Measurements from ENCODE around the gene IGF1R. TPM values are rescaled to one million over a fixed set of nuclear protein-coding genes. Genes with fewer than 3 reads are reported as not detected.

Gene IGF1R
- total and polyA plus RNA-seq, 2 donors (not counting 3 experiments of a cell fraction or from before 2014, with no cell fraction given): 16.1 to 59.1 TPM

GRCh38 chr15:98798375-98798893, 150.1 kb downstream of the IGF1R start:
- Histone ChIP-seq H2AFZ (ENCODE audit: low read depth, low read length) (no peak overlapping the region), H3K9me3 (replicated peaks; ENCODE audit: control insufficient read depth, insufficient read depth, low read length) (no peaks in the 10 kb centered on the region), H3K27ac (ENCODE audit: insufficient read depth, low read depth, low read length) (no peak overlapping the region), H3K4me2 (ENCODE audit: insufficient read depth, low read length) (no peak overlapping the region), H3K36me3 (ENCODE audit: control insufficient read depth in 2 of 2, extremely low read depth in 1 of 2, insufficient read depth in 2 of 2, low read length in 2 of 2) (no peaks in the 10 kb centered on the region), H3K9ac (replicated peaks; ENCODE audit: extremely low read depth, insufficient read depth, low read length) (no peak overlapping the region), H3K4me3 (replicated peaks in 1 of 3; ENCODE audit: insufficient read depth in 1 of 3, low read depth in 1 of 3, low read length in 3 of 3) (no peak overlapping the region), H3K79me2 (ENCODE audit: control insufficient read depth, insufficient read depth, low read length) (peaks cover 19% of the 10 kb centered on the region), H3K4me1 (ENCODE audit: control insufficient read depth, extremely low read depth, insufficient read depth, low read length) (peaks cover 42% of the 10 kb centered on the region), H4K20me1 (replicated peaks; ENCODE audit: control insufficient read depth, extremely low read depth, insufficient read depth, low read length) (no peaks in the 10 kb centered on the region), H3K9me1 (replicated peaks; ENCODE audit: control insufficient read depth, extremely low read depth, insufficient read depth, low read length) (no peaks in the 10 kb centered on the region), H3K27me3 (ENCODE audit: control insufficient read depth in 2 of 2, insufficient read depth in 2 of 2, low read length in 2 of 2) (no peaks in the 10 kb centered on the region)
- POLR2A ChIA-PET: no interaction called here
- dilution Hi-C loops (cut with MboI; ENCODE audit: extremely low pct_ligation_motif_present, low sequenced_read_pairs) (no loop called here), intact Hi-C loops (cut with micrococcal nuclease) (no loop called here)
- DNase-seq (ENCODE audit: low read depth, low spot score) (no peak), FAIRE-seq (no peak)
- BruUV-seq (replicated peaks): no TSS peak
- TF ChIP-seq CTCF (IDR thresholded peaks at IDR 0.05; ENCODE audit: extremely low read depth in 1 of 2, insufficient read depth in 1 of 2, low read depth in 1 of 2, low read length in 2 of 2) (no peak), JUN (IDR thresholded peaks at IDR 0.05; ENCODE audit: borderline replicate concordance, insufficient read depth, insufficient read length, low read depth) (no peak), POLR2A (IDR thresholded peaks at IDR 0.05; ENCODE audit: low read depth, low read length) (no peak), MAX (IDR thresholded peaks at IDR 0.05; ENCODE audit: insufficient read depth, insufficient read length) (no peak), POLR2AphosphoS5 (IDR thresholded peaks at IDR 0.05; ENCODE audit: insufficient read depth, low read depth, low read length) (no peak), EZH2 (IDR thresholded peaks at IDR 0.05; ENCODE audit: borderline replicate concordance, low read depth, low read length, severe bottlenecking) (no peak), GATA2 (IDR thresholded peaks at IDR 0.05; ENCODE audit: insufficient read depth, insufficient read length, low read depth, low read length) (no peak), MYC (IDR thresholded peaks at IDR 0.05; ENCODE audit: low read depth, low read length) (no peak), FOS (IDR thresholded peaks at IDR 0.05; ENCODE audit: borderline replicate concordance, insufficient read depth, low read length) (no peak)
- CTCF ChIA-PET: interaction anchor here (1.0 to 2.7 kb wide), 4 partner anchors 15 to 280 kb away, joined by 3 to 12 read pairs (median 8); no protein-coding TSS in a partner anchor
